Neural progenitor cell (in vitro differentiated cells): ENCODE data around the gene DNAJB14. TPM values are rescaled to one million over a fixed set of nuclear protein-coding genes. Genes with fewer than 3 reads are reported as not detected.

Experiments used
- DNase-seq: peaks from one replicate; pipeline ENCODE4 v3.0.0-alpha.2; 2016; ENCODE audit warnings: low spot score
- H2AFZ ChIP-seq: fragments of 200-600 bp; sonication (generic); replicated peaks from 2 replicates; pipeline ENCODE4 v1.6.1; 2016; ENCODE audit warnings: antibody characterized with exemption
- H3F3A ChIP-seq: fragments of 200-600 bp; sonication (generic); 2 replicates; pipeline ENCODE4 v1.6.1; 2016; ENCODE audit warnings: antibody characterized with exemption, low read depth
- H3K27ac ChIP-seq: fragments of 200-600 bp; sonication (generic); 2 replicates; pipeline ENCODE4 v1.5.1; 2016; ENCODE audit warnings: mild to moderate bottlenecking
- H3K27me3 ChIP-seq: fragments of 200-600 bp; sonication (generic); 2 replicates; pipeline ENCODE4 v1.6.1; 2016; ENCODE audit warnings: mild to moderate bottlenecking, moderate library complexity
- H3K36me3 ChIP-seq: fragments of 200-600 bp; sonication (generic); 2 replicates; pipeline ENCODE4 v1.5.1; 2016
- H3K4me1 ChIP-seq: fragments of 200-600 bp; sonication (generic); 2 replicates; pipeline ENCODE4 v1.6.1; 2016; ENCODE audit warnings: mixed run types
- H3K4me2 ChIP-seq: fragments of 200-600 bp; sonication (generic); 2 replicates; pipeline ENCODE4 v1.6.1; 2016
- H3K4me3 ChIP-seq: fragments of 200-600 bp; sonication (generic); 2 replicates; pipeline ENCODE4 v1.5.1; 2016
- H3K79me2 ChIP-seq: fragments of 200-600 bp; sonication (generic); 2 replicates; pipeline ENCODE4 v1.6.1; 2016; ENCODE audit warnings: low read depth
- H3K9ac ChIP-seq: fragments of 200-600 bp; sonication (generic); 2 replicates; pipeline ENCODE4 v1.6.1; 2016
- H3K9me3 ChIP-seq: fragments of 200-600 bp; sonication (generic); 2 replicates; pipeline ENCODE4 v1.5.1; 2016; ENCODE audit warnings: low read depth
- H4K20me1 ChIP-seq: fragments of 200-600 bp; sonication (generic); 2 replicates; pipeline ENCODE4 v1.6.1; 2016; ENCODE audit warnings: low read depth
- H3K27ac Mint-ChIP-seq: 3 replicates; pipeline ENCODE4 v1.8.0; 2021; ENCODE audit warnings: mixed read lengths
- H3K27me3 Mint-ChIP-seq: 2 replicates; pipeline ENCODE4 v1.8.0; 2022; ENCODE audit warnings: low read depth, mild to moderate bottlenecking, inconsistent platforms, moderate library complexity, mixed read lengths; ENCODE audit not compliant: insufficient read depth
- H3K36me3 Mint-ChIP-seq: 3 replicates; pipeline ENCODE4 v1.8.0; 2021; ENCODE audit warnings: mixed read lengths
- H3K4me1 Mint-ChIP-seq: 3 replicates; pipeline ENCODE4 v1.8.0; 2021; ENCODE audit warnings: mixed read lengths
- H3K4me3 Mint-ChIP-seq: 3 replicates; pipeline ENCODE4 v1.8.0; 2021; ENCODE audit warnings: mild to moderate bottlenecking, moderate library complexity, mixed read lengths
- H3K9me3 Mint-ChIP-seq: 3 replicates; pipeline ENCODE4 v1.8.0; 2020; ENCODE audit warnings: mixed read lengths
- EZH2 ChIP-seq: fragments of 200-600 bp; sonication (generic); IDR thresholded peaks from 2 replicates; pipeline ENCODE4 v1.6.1; 2017; ENCODE audit warnings: antibody characterized with exemption, mild to moderate bottlenecking, moderate library complexity
- EZH2phosphoT487 ChIP-seq: fragments of 200-600 bp; sonication (generic); IDR thresholded peaks from 2 replicates; pipeline ENCODE4 v1.6.1; 2017; ENCODE audit warnings: antibody characterized with exemption
- total RNA-seq: library from RNA; depleted of rRNA; stranded (reverse); fragments of >200 nt; gene quantifications from 2 replicates; pipeline ENCODE4 v1.2.3, GENCODE V29; 2015; ENCODE audit warnings: low replicate concordance
- TF ChIP-seq, protein P1 (sequence below): fragments of 200-600 bp; sonication (generic); IDR thresholded peaks from 2 replicates; pipeline ENCODE4 v1.5.1; 2017; ENCODE audit warnings: antibody characterized with exemption, mild to moderate bottlenecking

Gene DNAJB14
- total RNA-seq, 1 donor from 2014 or later = 56.5 TPM

DNA sequence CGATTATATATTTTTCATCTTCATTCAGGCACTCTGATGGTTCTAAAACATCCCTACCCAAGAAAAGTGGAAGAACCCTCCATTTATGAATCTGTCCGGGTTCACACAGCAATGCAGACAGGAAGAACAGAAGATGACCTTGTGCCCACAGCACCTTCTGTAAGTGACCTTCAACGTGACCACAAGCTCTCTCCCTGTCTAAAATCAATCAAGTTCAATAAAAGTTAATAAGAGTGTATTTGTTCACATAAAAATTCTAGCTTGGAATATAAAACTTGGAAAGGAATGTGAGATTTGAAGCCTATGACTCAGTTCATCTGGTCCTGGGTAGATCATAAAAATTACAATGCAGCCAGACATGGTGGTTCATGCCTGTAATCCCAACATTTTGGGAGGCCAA lies 93.2 kb downstream of the DNAJB14 start:
- no peak for DNase-seq
- TF ChIP-seq, protein P1, sequence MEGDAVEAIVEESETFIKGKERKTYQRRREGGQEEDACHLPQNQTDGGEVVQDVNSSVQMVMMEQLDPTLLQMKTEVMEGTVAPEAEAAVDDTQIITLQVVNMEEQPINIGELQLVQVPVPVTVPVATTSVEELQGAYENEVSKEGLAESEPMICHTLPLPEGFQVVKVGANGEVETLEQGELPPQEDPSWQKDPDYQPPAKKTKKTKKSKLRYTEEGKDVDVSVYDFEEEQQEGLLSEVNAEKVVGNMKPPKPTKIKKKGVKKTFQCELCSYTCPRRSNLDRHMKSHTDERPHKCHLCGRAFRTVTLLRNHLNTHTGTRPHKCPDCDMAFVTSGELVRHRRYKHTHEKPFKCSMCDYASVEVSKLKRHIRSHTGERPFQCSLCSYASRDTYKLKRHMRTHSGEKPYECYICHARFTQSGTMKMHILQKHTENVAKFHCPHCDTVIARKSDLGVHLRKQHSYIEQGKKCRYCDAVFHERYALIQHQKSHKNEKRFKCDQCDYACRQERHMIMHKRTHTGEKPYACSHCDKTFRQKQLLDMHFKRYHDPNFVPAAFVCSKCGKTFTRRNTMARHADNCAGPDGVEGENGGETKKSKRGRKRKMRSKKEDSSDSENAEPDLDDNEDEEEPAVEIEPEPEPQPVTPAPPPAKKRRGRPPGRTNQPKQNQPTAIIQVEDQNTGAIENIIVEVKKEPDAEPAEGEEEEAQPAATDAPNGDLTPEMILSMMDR = no peak
- Histone ChIP-seq H3K27me3 (no peaks in the 10 kb centered on the region), H4K20me1 (no peaks in the 10 kb centered on the region), H3K36me3 (no peaks in the 10 kb centered on the region), H3K4me1 (peaks cover 4% of the 10 kb centered on the region), H3K4me2 (no peak overlapping the region), H3K9ac (no peak overlapping the region), H3K27ac (no peak overlapping the region), H3F3A (no peaks in the 10 kb centered on the region), H2AFZ (no peak overlapping the region), H3K4me3 (no peak overlapping the region), H3K79me2 (no peaks in the 10 kb centered on the region), H3K9me3 (no peaks in the 10 kb centered on the region)
- Mint-ChIP-seq H3K27me3 (peaks cover 2% of the 10 kb centered on the region), H3K4me3 (no peak overlapping the region), H3K36me3 (no peaks in the 10 kb centered on the region), H3K4me1 (peaks cover 13% of the 10 kb centered on the region), H3K9me3 (no peaks in the 10 kb centered on the region), H3K27ac (no peak overlapping the region)

DNA sequence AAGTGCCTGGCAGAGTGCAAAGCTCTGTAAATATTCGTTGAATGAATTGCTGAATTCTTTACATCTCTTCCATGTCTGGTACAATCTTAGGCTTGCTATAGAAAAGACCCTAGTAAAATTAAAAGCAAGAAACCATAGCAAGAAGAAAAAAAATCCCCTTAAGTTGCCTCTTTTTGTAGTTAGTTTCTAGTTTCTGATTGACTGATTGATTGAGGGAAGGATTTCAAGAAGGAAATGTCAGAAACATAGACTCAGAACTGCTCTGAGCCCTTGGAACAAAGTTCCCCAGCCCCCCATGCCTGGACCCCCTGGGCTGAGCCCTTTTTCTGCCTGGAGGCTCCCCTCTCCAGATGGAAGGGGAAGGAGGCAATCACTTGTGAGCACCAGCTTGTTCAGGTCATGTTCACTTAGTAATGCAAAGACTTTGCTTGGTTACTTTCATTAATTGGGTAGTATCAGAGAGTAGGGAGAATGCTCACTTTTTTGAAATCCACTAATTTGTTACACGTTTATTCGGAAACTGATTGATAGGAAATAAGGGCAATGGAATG lies 94.1 kb downstream of the DNAJB14 start:
- TF ChIP-seq EZH2 = no peak
- Histone ChIP-seq H3K4me2 (no peak overlapping the region), H3F3A (no peaks in the 10 kb centered on the region), H3K27ac (no peak overlapping the region), H3K4me3 (no peak overlapping the region), H4K20me1 (no peaks in the 10 kb centered on the region), H3K27me3 (no peaks in the 10 kb centered on the region), H3K9ac (no peak overlapping the region), H3K79me2 (no peaks in the 10 kb centered on the region), H3K9me3 (no peaks in the 10 kb centered on the region), H3K4me1 (peaks cover 4% of the 10 kb centered on the region), H3K36me3 (no peaks in the 10 kb centered on the region), H2AFZ (no peak overlapping the region)
- Mint-ChIP-seq H3K9me3 (no peaks in the 10 kb centered on the region), H3K36me3 (no peaks in the 10 kb centered on the region), H3K27ac (no peak overlapping the region), H3K4me3 (no peak overlapping the region), H3K27me3 (peaks cover 2% of the 10 kb centered on the region), H3K4me1 (peaks cover 13% of the 10 kb centered on the region)
- DNase-seq = no peak

DNA sequence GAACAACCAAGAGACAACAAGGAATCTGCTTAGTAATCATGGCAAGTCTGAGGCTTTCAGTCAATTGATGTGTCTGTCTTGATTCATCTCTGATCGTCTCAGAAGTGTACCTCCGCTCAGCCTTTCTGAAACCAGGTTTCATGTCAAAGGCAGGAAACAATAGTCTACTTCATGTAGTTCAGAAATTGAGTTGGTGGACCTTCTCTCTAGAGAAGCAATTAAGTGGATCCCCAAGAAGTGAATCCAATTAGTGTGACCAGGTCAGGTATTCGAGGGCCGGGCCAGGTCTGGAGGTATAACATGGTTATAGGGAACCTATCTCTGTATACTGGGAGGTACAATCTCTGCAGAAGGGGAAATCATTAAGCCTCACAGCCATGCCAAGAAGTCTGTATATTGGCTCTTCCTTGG lies 97.8 kb downstream of the DNAJB14 start:
- Mint-ChIP-seq H3K27ac (no peak overlapping the region), H3K27me3 (peaks cover 2% of the 10 kb centered on the region), H3K4me1 (peaks cover 4% of the 10 kb centered on the region), H3K4me3 (no peak overlapping the region), H3K9me3 (no peaks in the 10 kb centered on the region), H3K36me3 (no peaks in the 10 kb centered on the region)
- Histone ChIP-seq H3K36me3 (no peaks in the 10 kb centered on the region), H3K79me2 (no peaks in the 10 kb centered on the region), H4K20me1 (no peaks in the 10 kb centered on the region), H3K4me1 (no peaks in the 10 kb centered on the region), H3F3A (no peaks in the 10 kb centered on the region), H3K27me3 (no peaks in the 10 kb centered on the region), H2AFZ (no peak overlapping the region), H3K9ac (no peak overlapping the region), H3K9me3 (no peaks in the 10 kb centered on the region), H3K4me2 (no peak overlapping the region), H3K4me3 (no peak overlapping the region), H3K27ac (no peak overlapping the region)
- TF ChIP-seq EZH2phosphoT487 (no peak), EZH2 (no peak)
- TF ChIP-seq, protein P1 = no peak
- no peak for DNase-seq

DNA sequence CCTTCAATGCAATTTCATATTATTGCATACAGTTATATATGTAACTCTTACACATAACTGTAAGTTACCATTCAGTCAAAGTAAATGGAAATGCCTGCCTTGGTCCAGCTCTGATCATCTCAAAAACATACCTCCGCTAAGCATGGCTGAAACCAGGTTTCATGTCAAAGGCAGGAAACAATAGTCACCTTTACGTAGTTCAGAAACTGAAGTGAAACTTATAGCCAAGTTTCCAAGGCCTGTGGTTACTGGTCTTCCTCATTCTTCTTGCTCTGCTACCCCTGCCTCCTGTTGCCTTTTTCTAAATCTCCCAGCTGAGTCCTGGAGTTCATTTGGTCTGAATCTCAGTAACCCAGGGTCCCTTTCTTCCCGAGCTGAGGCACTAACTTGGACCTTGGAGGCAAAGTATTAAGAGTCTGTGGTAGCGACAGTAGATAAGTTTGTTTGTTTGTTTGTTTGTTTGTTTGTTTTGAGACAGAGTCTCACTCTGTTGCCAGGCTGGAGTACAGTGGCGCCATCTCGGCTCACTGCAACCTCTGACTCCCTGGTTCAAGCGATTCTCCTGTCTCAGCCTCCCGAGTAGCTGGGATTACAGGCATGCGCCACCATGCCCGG lies 98.9 kb downstream of the DNAJB14 start:
- H3K9me3 ChIP-seq = no peaks in the 10 kb centered on the region
- Mint-ChIP-seq H3K27me3 (peaks cover 2% of the 10 kb centered on the region), H3K4me3 (no peak overlapping the region), H3K36me3 (no peaks in the 10 kb centered on the region), H3K9me3 (no peaks in the 10 kb centered on the region), H3K4me1 (peaks cover 4% of the 10 kb centered on the region), H3K27ac (no peak overlapping the region)
- no peak overlapping the region for H3K4me3 ChIP-seq
- no peaks in the 10 kb centered on the region for H3K27me3 ChIP-seq
- DNase-seq = no peak
- H4K20me1 ChIP-seq = no peaks in the 10 kb centered on the region
- TF ChIP-seq EZH2phosphoT487 = no peak
- no peak for TF ChIP-seq EZH2
- TF ChIP-seq, protein P1 = no peak
- no peak overlapping the region for H3K27ac ChIP-seq
- no peak overlapping the region for H3K4me2 ChIP-seq
- no peaks in the 10 kb centered on the region for H3K36me3 ChIP-seq
- H3K9ac ChIP-seq = no peak overlapping the region
- no peaks in the 10 kb centered on the region for H3K79me2 ChIP-seq
- H2AFZ ChIP-seq = no peak overlapping the region
- no peaks in the 10 kb centered on the region for H3F3A ChIP-seq
- H3K4me1 ChIP-seq = no peaks in the 10 kb centered on the region
